RWPE2 (cell line): ENCODE measurements around the gene TMEM266.

ENCODE experiments used
- ATAC-seq: fragments of 200-7000 bp; cut with Tn5 transposase; 3 replicates; pipeline ENCODE4 v1.9.1; 2021; ENCODE audit warnings: low read depth
- DNase-seq: peaks from one replicate; pipeline ENCODE4 v3.0.0-alpha.2; 2020; ENCODE audit warnings: low spot score
- H3K27ac ChIP-seq: fragments of 450-650 bp; 2 replicates; pipeline ENCODE4 v1.5.1; 2017; ENCODE audit warnings: mild to moderate bottlenecking; ENCODE audit not compliant: poor library complexity, severe bottlenecking
- H3K27me3 ChIP-seq: fragments of 250-450 bp; sonication (Bioruptor Pico); 2 replicates; pipeline ENCODE4 v1.5.1; 2021; ENCODE audit warnings: mild to moderate bottlenecking, moderate library complexity; ENCODE audit not compliant: insufficient read depth, poor library complexity, severe bottlenecking
- H3K36me3 ChIP-seq: fragments of 250-450 bp; sonication (Bioruptor Pico); 2 replicates; pipeline ENCODE4 v1.5.1; 2020; ENCODE audit warnings: low read depth, mild to moderate bottlenecking, moderate library complexity
- H3K4me1 ChIP-seq: fragments of 250-450 bp; sonication (Bioruptor Pico); 2 replicates; pipeline ENCODE4 v1.5.1; 2021; ENCODE audit warnings: mild to moderate bottlenecking, moderate library complexity; ENCODE audit not compliant: insufficient read depth, poor library complexity, severe bottlenecking
- H3K4me3 ChIP-seq: fragments of 250-450 bp; sonication (Bioruptor Pico); 2 replicates; pipeline ENCODE4 v1.5.1; 2021; ENCODE audit warnings: mild to moderate bottlenecking, moderate library complexity; ENCODE audit not compliant: severe bottlenecking
- H3K9me3 ChIP-seq: fragments of 250-450 bp; sonication (Bioruptor Pico); 2 replicates; pipeline ENCODE4 v1.5.1; 2021; ENCODE audit warnings: mild to moderate bottlenecking, moderate library complexity; ENCODE audit not compliant: severe bottlenecking
- CTCF ChIP-seq: fragments of 450-650 bp; IDR thresholded peaks from one replicate; pipeline ENCODE4 v1.5.1; 2017; ENCODE audit warnings: mild to moderate bottlenecking, moderate library complexity; ENCODE audit not compliant: poor library complexity, severe bottlenecking

The TMEM266 gene

GRCh38 chr15:76056931-76057330 lies 2.9 kb upstream of the TMEM266 start:
- Histone ChIP-seq H3K27me3 (peaks cover 30% of the 10 kb centered on the region), H3K9me3 (no peaks in the 10 kb centered on the region), H3K4me3 (no peak overlapping the region), H3K36me3 (no peaks in the 10 kb centered on the region), H3K4me1 (peaks cover 4% of the 10 kb centered on the region), H3K27ac (no peak overlapping the region)
- DNase-seq: no peak
- no peak for TF ChIP-seq CTCF
- ATAC-seq: peak; percentile 76

- peak; percentile 97 for TF ChIP-seq CTCF
- no peak overlapping the region for H3K27ac ChIP-seq
- H3K4me3 ChIP-seq: peak overlapping the region; percentile 1
- H3K9me3 ChIP-seq: no peaks in the 10 kb centered on the region
- ATAC-seq (peak; percentile 6; the same call in 2 of the 3 replicates), DNase-seq (no peak)
- H3K36me3 ChIP-seq: no peaks in the 10 kb centered on the region
- H3K4me1 ChIP-seq: peaks cover 4% of the 10 kb centered on the region
- peaks cover 35% of the 10 kb centered on the region for H3K27me3 ChIP-seq
Observed at GRCh38 chr15:76057332-76058000, 2.3 kb upstream of the TMEM266 start.

- Histone ChIP-seq H3K4me3 (peak overlapping the region; percentile 55), H3K27ac (no peak overlapping the region), H3K4me1 (peaks cover 4% of the 10 kb centered on the region), H3K36me3 (no peaks in the 10 kb centered on the region), H3K27me3 (peaks cover 45% of the 10 kb centered on the region), H3K9me3 (no peaks in the 10 kb centered on the region)
- ATAC-seq: peak; percentile 11; the same call in 2 of the 3 replicates
- DNase-seq: no peak
- TF ChIP-seq CTCF: peak; percentile 46
Observed at GRCh38 chr15:76058714-76059319, 968 bp upstream of the TMEM266 start.

- Histone ChIP-seq H3K4me1 (peaks cover 4% of the 10 kb centered on the region), H3K4me3 (peak overlapping the region; percentile 55), H3K36me3 (no peaks in the 10 kb centered on the region), H3K27me3 (peaks cover 53% of the 10 kb centered on the region), H3K27ac (no peak overlapping the region), H3K9me3 (no peaks in the 10 kb centered on the region)
- ATAC-seq (no peak; the same call in 1 of the 3 replicates), DNase-seq (no peak)
- TF ChIP-seq CTCF: no peak
Observed at GRCh38 chr15:76060118-76060989, 569 bp downstream of the TMEM266 start.
